Adrenal gland (tissue), 5 donors: ENCODE measurements around the gene FGD2.

Source experiments
- CTCF ChIP-seq, 6 experiments: fragments of 450-650 bp in 4 of 6; fragments of 200-600 bp in 2 of 6; sonication (generic) in 1 of 6; IDR thresholded peaks; 1 replicate in 5 of 6; 2 replicates in 1 of 6; pipeline versions ENCODE4 v1.5.1 to v1.8.0; 2016 to 2021; ENCODE audit warnings: antibody characterized with exemption in 6 of 6, mild to moderate bottlenecking in 2 of 6, moderate library complexity in 1 of 6
- POLR2A ChIP-seq, 2 donors: fragments of 450-650 bp; IDR thresholded peaks; one replicate each; pipeline ENCODE4 v1.6.1; 2017; ENCODE audit warnings: antibody characterized with exemption in 2 of 2, mild to moderate bottlenecking in 2 of 2, moderate library complexity in 1 of 2
- donor health status: DM: no; HTN: no; CAD: no.

GRCh38 chr6:36985417-36985807, 20.0 kb upstream of the FGD2 start:
- TF ChIP-seq CTCF (IDR thresholded peaks at IDR 0.05) (no peak), POLR2A (IDR thresholded peaks at IDR 0.05) (no peak)
